ENCODE data around the gene FUZ.

- TF ChIP-seq CTCF (IDR thresholded peaks at IDR 0.05) (no peak), POLR2A (IDR thresholded peaks at IDR 0.05) (no peak)
Observed at GRCh38 chr19:49773663-49774350, 39.3 kb downstream of the FUZ start.

All from ovary (tissue), 3 donors.